ENCODE results near the gene ESPNL. TPM values are rescaled to one million over a fixed set of nuclear protein-coding genes. Genes with fewer than 3 reads are reported as not detected.

Gene ESPNL
- total RNA-seq, 2 experiments from 2014 or later: 0.05 TPM; not detected in 1

- Mint-ChIP-seq H3K36me3 (no peaks in the 10 kb centered on the region), H3K27me3 (no peaks in the 10 kb centered on the region), H3K9me3 (ENCODE audit: low read depth) (no peaks in the 10 kb centered on the region), H3K27ac (no peak overlapping the region), H3K4me3 (no peak overlapping the region), H3K4me1 (no peaks in the 10 kb centered on the region)
- no peak for DNase-seq
- CTCF ChIA-PET: no interaction called here
- ATAC-seq: no peak
Observed at GRCh38 chr2:238128534-238129001, 28.4 kb downstream of the ESPNL start.

- Mint-ChIP-seq H3K27me3 (no peaks in the 10 kb centered on the region), H3K27ac (no peak overlapping the region), H3K4me1 (no peaks in the 10 kb centered on the region), H3K4me3 (no peak overlapping the region), H3K9me3 (ENCODE audit: low read depth) (no peaks in the 10 kb centered on the region), H3K36me3 (no peaks in the 10 kb centered on the region)
- DNase-seq: no peak
- no peak for ATAC-seq
- CTCF ChIA-PET: no interaction called here
Observed at GRCh38 chr2:238129166-238130010, 29.2 kb downstream of the ESPNL start.

- no peak overlapping the region for H3K4me3 Mint-ChIP-seq
- CTCF ChIA-PET: no interaction called here
- no peak for DNase-seq
- no peaks in the 10 kb centered on the region for H3K36me3 Mint-ChIP-seq
- no peak for ATAC-seq
- no peaks in the 10 kb centered on the region for H3K9me3 Mint-ChIP-seq (ENCODE audit: low read depth)
- H3K27me3 Mint-ChIP-seq: no peaks in the 10 kb centered on the region
- no peaks in the 10 kb centered on the region for H3K4me1 Mint-ChIP-seq
- H3K27ac Mint-ChIP-seq: no peak overlapping the region
Observed at GRCh38 chr2:238130111-238130695, 30.1 kb downstream of the ESPNL start.

- Mint-ChIP-seq H3K27me3 (no peaks in the 10 kb centered on the region), H3K4me3 (no peak overlapping the region), H3K27ac (no peak overlapping the region), H3K4me1 (no peaks in the 10 kb centered on the region), H3K36me3 (no peaks in the 10 kb centered on the region), H3K9me3 (ENCODE audit: low read depth) (no peaks in the 10 kb centered on the region)
- no peak for ATAC-seq
- DNase-seq: no peak
- CTCF ChIA-PET: no interaction called here
Observed at GRCh38 chr2:238130696-238131628, 30.8 kb downstream of the ESPNL start.

- DNase-seq: no peak
- no peaks in the 10 kb centered on the region for H3K4me1 Mint-ChIP-seq
- no peak overlapping the region for H3K4me3 Mint-ChIP-seq
- no peaks in the 10 kb centered on the region for H3K9me3 Mint-ChIP-seq (ENCODE audit: low read depth)
- no peaks in the 10 kb centered on the region for H3K27me3 Mint-ChIP-seq
- no peak overlapping the region for H3K27ac Mint-ChIP-seq
- no peak for ATAC-seq
- CTCF ChIA-PET: no interaction called here
- H3K36me3 Mint-ChIP-seq: no peaks in the 10 kb centered on the region
Observed at GRCh38 chr2:238131761-238132462, 31.8 kb downstream of the ESPNL start.

GRCh38 chr2:238132463-238133450, 32.6 kb downstream of the ESPNL start:
- Mint-ChIP-seq H3K36me3 (no peaks in the 10 kb centered on the region), H3K4me1 (no peaks in the 10 kb centered on the region), H3K9me3 (ENCODE audit: low read depth) (no peaks in the 10 kb centered on the region), H3K27ac (no peak overlapping the region), H3K4me3 (no peak overlapping the region), H3K27me3 (no peaks in the 10 kb centered on the region)
- DNase-seq (no peak), ATAC-seq (no peak)
- CTCF ChIA-PET: no interaction called here

GRCh38 chr2:238133499-238134392, 33.6 kb downstream of the ESPNL start:
- Mint-ChIP-seq H3K36me3 (no peaks in the 10 kb centered on the region), H3K27me3 (no peaks in the 10 kb centered on the region), H3K4me3 (no peak overlapping the region), H3K4me1 (no peaks in the 10 kb centered on the region), H3K27ac (no peak overlapping the region), H3K9me3 (ENCODE audit: low read depth) (no peaks in the 10 kb centered on the region)
- DNase-seq: no peak
- CTCF ChIA-PET: interaction anchor here (0.9 kb wide), 1 partner anchor 10 kb away, joined by 3 read pairs; no protein-coding TSS in a partner anchor
- ATAC-seq: no peak

- ATAC-seq (no peak), DNase-seq (no peak)
- Mint-ChIP-seq H3K36me3 (no peaks in the 10 kb centered on the region), H3K9me3 (ENCODE audit: low read depth) (no peaks in the 10 kb centered on the region), H3K4me3 (no peak overlapping the region), H3K4me1 (no peaks in the 10 kb centered on the region), H3K27me3 (no peaks in the 10 kb centered on the region), H3K27ac (no peak overlapping the region)
- CTCF ChIA-PET: interaction anchor here (0.9 kb wide), 1 partner anchor 10 kb away, joined by 3 read pairs; no protein-coding TSS in a partner anchor
Observed at GRCh38 chr2:238134393-238134785, 34.2 kb downstream of the ESPNL start.

- Mint-ChIP-seq H3K4me1 (no peaks in the 10 kb centered on the region), H3K27me3 (no peaks in the 10 kb centered on the region), H3K27ac (no peak overlapping the region), H3K9me3 (ENCODE audit: low read depth) (no peaks in the 10 kb centered on the region), H3K4me3 (no peak overlapping the region), H3K36me3 (no peaks in the 10 kb centered on the region)
- no peak for ATAC-seq
- DNase-seq: no peak
- CTCF ChIA-PET: no interaction called here
Observed at GRCh38 chr2:238135601-238136150, 35.5 kb downstream of the ESPNL start.

- Mint-ChIP-seq H3K36me3 (no peaks in the 10 kb centered on the region), H3K4me1 (no peaks in the 10 kb centered on the region), H3K9me3 (ENCODE audit: low read depth) (no peaks in the 10 kb centered on the region), H3K27me3 (no peaks in the 10 kb centered on the region), H3K27ac (no peak overlapping the region), H3K4me3 (no peak overlapping the region)
- no peak for DNase-seq
- no peak for ATAC-seq
- CTCF ChIA-PET: no interaction called here
Observed at GRCh38 chr2:238136820-238137537, 36.8 kb downstream of the ESPNL start.

- H3K9me3 Mint-ChIP-seq (ENCODE audit: low read depth): no peaks in the 10 kb centered on the region
- CTCF ChIA-PET: no interaction called here
- H3K4me3 Mint-ChIP-seq: no peak overlapping the region
- H3K36me3 Mint-ChIP-seq: no peaks in the 10 kb centered on the region
- no peaks in the 10 kb centered on the region for H3K4me1 Mint-ChIP-seq
- H3K27ac Mint-ChIP-seq: no peak overlapping the region
- no peaks in the 10 kb centered on the region for H3K27me3 Mint-ChIP-seq
- DNase-seq: no peak
- ATAC-seq: no peak
Observed at GRCh38 chr2:238137885-238138284, 37.7 kb downstream of the ESPNL start.
